ENCODE data around the gene CDC26.

- no peak for TF ChIP-seq EZH2phosphoT487 (IDR thresholded peaks at IDR 0.05; ENCODE audit: insufficient read depth, low read depth)
- no peak for TF ChIP-seq EZH2 (IDR thresholded peaks at IDR 0.05; ENCODE audit: insufficient read depth, poor library complexity, severe bottlenecking)
Observed at GRCh38 chr9:113310538-113310937, 35.2 kb upstream of the CDC26 start.
